ENCODE data around the gene PKM.
"Not testable (repeated sequence)": the region's sequence is repeated elsewhere in the genome, so short reads cannot be mapped to it uniquely, and the experiment has no call there.

The PKM gene

GRCh38 chr15:72231066-72231832 is at the start of gene PKM:
Gene PKM, minus strand, starts transcription at chr15:72231190. Its CDS starts 12,093 bp downstream, at chr15:72219097.
- DNase-seq (ENCODE audit: low read depth), result peak; percentile 98
- TF ChIP-seq CTCF (IDR thresholded peaks at IDR 0.05; ENCODE audit: low read depth, low read length, missing control alignments), result no peak
- peak within 1 kb of the TSS; percentile 79 for H3K4me3 ChIP-seq (ENCODE audit: low read depth, low read length)

GRCh38 chr15:72280751-72281150 is 49.8 kb upstream of the PKM start:
- H3K4me3 ChIP-seq (ENCODE audit: low read depth, low read length), result no peak overlapping the region
- DNase-seq (ENCODE audit: low read depth), result no peak
- no peak for TF ChIP-seq CTCF (IDR thresholded peaks at IDR 0.05; ENCODE audit: low read depth, low read length, missing control alignments)

- DNase-seq (ENCODE audit: low read depth), result no peak
- no peak overlapping the region for H3K4me3 ChIP-seq (ENCODE audit: low read depth, low read length)
- no peak for TF ChIP-seq CTCF (IDR thresholded peaks at IDR 0.05; ENCODE audit: low read depth, low read length, missing control alignments)
These were observed 47.7 kb upstream of the PKM start for GRCh38 chr15:72278737-72279136.

- H3K4me3 ChIP-seq (ENCODE audit: low read depth, low read length), result no peak overlapping the region
- no peak for DNase-seq (ENCODE audit: low read depth)
- TF ChIP-seq CTCF (IDR thresholded peaks at IDR 0.05; ENCODE audit: low read depth, low read length, missing control alignments), result no peak
These were observed 45.3 kb upstream of the PKM start for GRCh38 chr15:72276326-72276700.

GRCh38 chr15:72275635-72276325 is 44.8 kb upstream of the PKM start:
- not testable (repeated sequence) for H3K4me3 ChIP-seq (ENCODE audit: low read depth, low read length); DNase-seq (ENCODE audit: low read depth)

- no peak for DNase-seq (ENCODE audit: low read depth)
- peak overlapping the region; percentile 48 for H3K4me3 ChIP-seq (ENCODE audit: low read depth, low read length)
- no peak for TF ChIP-seq CTCF (IDR thresholded peaks at IDR 0.05; ENCODE audit: low read depth, low read length, missing control alignments)
These were observed 42.0 kb upstream of the PKM start for GRCh38 chr15:72272997-72273352.

- peak within 1 kb of the TSS; percentile 75 for H3K4me3 ChIP-seq (ENCODE audit: low read depth, low read length)
- DNase-seq (ENCODE audit: low read depth), result peak; percentile 95
- TF ChIP-seq CTCF (IDR thresholded peaks at IDR 0.05; ENCODE audit: low read depth, low read length, missing control alignments), result peak; percentile 64
These were observed 41.4 kb upstream of the PKM start, which contains the start of gene PARP6 for GRCh38 chr15:72272213-72272996. Gene PARP6, minus strand, starts transcription at chr15:72272554. Its CDS starts 5,077 bp downstream, at chr15:72267477.
